ENCODE data around the gene MINDY4B. TPM values are rescaled to one million over a fixed set of nuclear protein-coding genes. Genes with fewer than 3 reads are reported as not detected.
A peak's percentile ranks its signal among the peaks of the same experiment; 100 is the strongest.

The MINDY4B gene
- total and polyA plus RNA-seq, 2 of the 8 experiments (the other 6 are each of a cell fraction or from before 2014, with no cell fraction given), result not detected

GRCh38 chr3:150926328-150926727, 21.1 kb upstream of the MINDY4B start:
- Histone ChIP-seq H2AFZ (ENCODE audit: low read length) (0 out of 2 replicates have a peak overlapping the region, but pooled peaks have one; percentile 39), H3K27me3 (replicated peaks in 1 of 4; ENCODE audit: control insufficient read depth in 3 of 4, extremely low read depth in 1 of 4, insufficient read depth in 3 of 4, low read length in 3 of 4) (no peaks in the 10 kb centered on the region)

More at GRCh38 chr3:150926328-150926727, 21.1 kb upstream of the MINDY4B start:
- Histone ChIP-seq H2AK5ac (ENCODE audit: low read depth, low read length) (no peak overlapping the region), H4K91ac (replicated peaks; ENCODE audit: insufficient read length, low read length) (no peak overlapping the region), H2BK120ac (replicated peaks; ENCODE audit: low read depth, low read length) (no peak overlapping the region), H4K5ac (ENCODE audit: insufficient read length, low read depth, low read length) (no peak overlapping the region), H2BK5ac (ENCODE audit: low read depth, low read length) (no peak overlapping the region), H2BK15ac (ENCODE audit: low read length) (no peak overlapping the region), H3K56ac (replicated peaks; ENCODE audit: insufficient read length, low read depth, low read length) (no peak overlapping the region), H3K79me1 (ENCODE audit: low read depth, low read length) (no peaks in the 10 kb centered on the region), H2BK20ac (ENCODE audit: low read length) (no peak overlapping the region), H3K9ac (replicated peaks in 1 of 4; ENCODE audit: extremely low read depth in 1 of 4, low read depth in 3 of 4, low read length in 3 of 4) (no peak overlapping the region), H3K23ac (ENCODE audit: insufficient read length) (no peak overlapping the region), H3K9me3 (ENCODE audit: insufficient read depth in 2 of 2, low read depth in 1 of 2, low read length in 1 of 2) (no peaks in the 10 kb centered on the region), H2BK12ac (ENCODE audit: low read depth, low read length) (no peak overlapping the region), H3K23me2 (ENCODE audit: low read depth, low read length) (no peaks in the 10 kb centered on the region; the same call in 1 of the 2 replicates), H3K4me2 (ENCODE audit: insufficient read depth in 1 of 2, low read depth in 2 of 2, low read length in 2 of 2) (no peak overlapping the region), H3K18ac (ENCODE audit: extremely low read depth, low read length) (no peak overlapping the region), H3K4ac (replicated peaks; ENCODE audit: insufficient read length, low read depth, low read length) (no peak overlapping the region), H3K27ac (ENCODE audit: low read depth, low read length) (no peak overlapping the region), H3K14ac (ENCODE audit: insufficient read length) (no peak overlapping the region), H4K20me1 (replicated peaks in 1 of 2; ENCODE audit: control insufficient read depth in 1 of 2, insufficient read depth in 2 of 2, low read length in 2 of 2) (no peaks in the 10 kb centered on the region), H3K4me1 (replicated peaks in 1 of 4; ENCODE audit: control insufficient read depth in 3 of 4, insufficient read depth in 4 of 4, low read length in 3 of 4) (peaks cover under 1 to 4% (median 2%) of the 10 kb centered on the region in 4 experiments; a peak in 4 of 7 replicates), H4K8ac (ENCODE audit: extremely low read depth, insufficient read depth, low read length) (no peak overlapping the region), H3K36me3 (ENCODE audit: control insufficient read depth in 2 of 4, insufficient read depth in 4 of 4, low read length in 3 of 4) (no peaks in the 10 kb centered on the region), H3K4me3 (ENCODE audit: extremely low read depth in 1 of 4, insufficient read depth in 2 of 4, low read depth in 3 of 4, low read length in 4 of 4) (no peak overlapping the region), H3K79me2 (ENCODE audit: control insufficient read depth in 1 of 2, insufficient read depth in 2 of 2, low read length in 2 of 2) (no peaks in the 10 kb centered on the region)
- FAIRE-seq, result no peak
- CTCF ChIA-PET (ENCODE audit: partially characterized antibody), result interaction anchor here (0.9 to 4.0 kb wide), 13 partner anchors 8 to 224 kb away, joined by 3 to 23 read pairs (median 6); partner anchors contain the start of gene CLRN1
- DNase-seq (ENCODE audit: low read depth in 1 of 2, low spot score in 2 of 2), result no peak
- 80% methylated on average over 7 of the region's 7 CpGs; no CpG with 5 or more reads in 1 of the 2 experiments for WGBS, 2 experiments (ENCODE audit: extremely low coverage in 1 of 2, insufficient coverage in 1 of 2, insufficient read length in 1 of 2, insufficient replicate concordance in 2 of 2, low coverage in 1 of 2, low lambda C conversion rate in 2 of 2, missing lambda C conversion rate in 1 of 2)
- POLR2A ChIA-PET (ENCODE audit: partially characterized antibody), result no interaction called here
- TF ChIP-seq CHD1 (IDR thresholded peaks at IDR 0.05; ENCODE audit: low read depth, low read length) (no peak), TAF1 (IDR thresholded peaks at IDR 0.05; ENCODE audit: low read depth, low read length) (no peak)

All from H1 (cell line).